AG09309 (cell line): ENCODE data around the gene KCNK17.

ENCODE experiments used
- DNase-seq: peaks from one replicate; pipeline ENCODE4 v3.0.0-alpha.2; 2010; ENCODE audit warnings: low read depth
- H3K4me3 ChIP-seq: 2 replicates; pipeline ENCODE4 v1.5.1; 2011; ENCODE audit warnings: mild to moderate bottlenecking, low read depth, low read length, moderate library complexity; ENCODE audit not compliant: control insufficient read depth
- CTCF ChIP-seq: IDR thresholded peaks from 2 replicates; pipeline ENCODE4 v1.5.1; 2011; ENCODE audit warnings: mild to moderate bottlenecking, low read depth, low read length, inconsistent platforms; ENCODE audit not compliant: insufficient read depth, control insufficient read depth; ENCODE audit errors: missing control alignments

The KCNK17 gene

GRCh38 chr6:39343396-39343870, 29.2 kb upstream of the KCNK17 start:
- H3K4me3 ChIP-seq, result no peak overlapping the region
- no peak for DNase-seq
- no peak for TF ChIP-seq CTCF

- DNase-seq, result no peak
Measured at GRCh38 chr6:39342692-39343395, 28.6 kb upstream of the KCNK17 start.

GRCh38 chr6:39341937-39342336, 27.7 kb upstream of the KCNK17 start:
- H3K4me3 ChIP-seq, result no peak overlapping the region
- TF ChIP-seq CTCF, result no peak
- no peak for DNase-seq

More at GRCh38 chr6:39342692-39343395, 28.6 kb upstream of the KCNK17 start:
- TF ChIP-seq CTCF, result no peak
- H3K4me3 ChIP-seq, result no peak overlapping the region

GRCh38 chr6:39341352-39341751, 27.1 kb upstream of the KCNK17 start:
- no peak overlapping the region for H3K4me3 ChIP-seq
- DNase-seq, result no peak
- TF ChIP-seq CTCF, result no peak

GRCh38 chr6:39339868-39340550, 25.8 kb upstream of the KCNK17 start:
- no peak for DNase-seq
- TF ChIP-seq CTCF, result no peak
- H3K4me3 ChIP-seq, result no peak overlapping the region

GRCh38 chr6:39339096-39339867, 25.1 kb upstream of the KCNK17 start:
- no peak for DNase-seq
- H3K4me3 ChIP-seq, result no peak overlapping the region
- TF ChIP-seq CTCF, result no peak
